ENCODE results near the gene AIF1. TPM values are rescaled to one million over a fixed set of nuclear protein-coding genes. Genes with fewer than 3 reads are reported as not detected.

The AIF1 gene
- total and polyA plus RNA-seq, 9 donors, result 4.5 to 82.4 (median 13.3) TPM

- Histone ChIP-seq H3K36me3 (no peaks in the 10 kb centered on the region), H3K4me3 (no peak overlapping the region), H3K27ac (no peak overlapping the region), H3K27me3 (no peaks in the 10 kb centered on the region), H3K4me1 (ENCODE audit: insufficient read depth) (no peaks in the 10 kb centered on the region), H3K9me3 (no peaks in the 10 kb centered on the region)
- no peak for DNase-seq
- intact Hi-C loops (cut with DNase I), result no loop called here
- 83 to 92% (median 85%) methylated on average over 7 of the region's 7 CpGs for WGBS, 3 donors
- TF ChIP-seq EP300 (IDR thresholded peaks at IDR 0.05) (no peak), CTCF (IDR thresholded peaks at IDR 0.05) (no peak), POLR2A (IDR thresholded peaks at IDR 0.05) (no peak)
Measured at GRCh38 chr6:31592396-31592771, 22.6 kb upstream of the AIF1 start.

GRCh38 chr6:31597006-31597405 is 18.0 kb upstream of the AIF1 start:
- no peak for DNase-seq
- 25 to 43% (median 28%) methylated on average over 2 of the region's 2 CpGs for WGBS, 3 donors
- no peaks in the 10 kb centered on the region for H3K4me1 ChIP-seq (ENCODE audit: insufficient read depth)
- H3K27ac ChIP-seq, result no peak overlapping the region
- H3K36me3 ChIP-seq, result no peaks in the 10 kb centered on the region
- intact Hi-C loops (cut with DNase I), result loop anchor here in 1 of 4 donors (5.0 kb wide), 1 partner anchor 50 kb away; the partner anchor contains the start of genes ATP6V1G2 and NFKBIL1
- H3K27me3 ChIP-seq, result no peaks in the 10 kb centered on the region
- H3K9me3 ChIP-seq, result no peaks in the 10 kb centered on the region
- TF ChIP-seq CTCF (IDR thresholded peaks at IDR 0.05) (no peak), EP300 (IDR thresholded peaks at IDR 0.05) (no peak), POLR2A (IDR thresholded peaks at IDR 0.05) (no peak)
- no peak overlapping the region for H3K4me3 ChIP-seq

GRCh38 chr6:31607317-31607716 is 7.7 kb upstream of the AIF1 start:
- no peaks in the 10 kb centered on the region for H3K9me3 ChIP-seq
- no peak overlapping the region for H3K4me3 ChIP-seq
- no peak overlapping the region for H3K27ac ChIP-seq
- H3K36me3 ChIP-seq, result no peaks in the 10 kb centered on the region
- intact Hi-C loops (cut with DNase I), result no loop called here
- 78 to 89% (median 84%) methylated on average over 1 of the region's 1 CpG for WGBS, 3 donors
- DNase-seq, result no peak
- H3K4me1 ChIP-seq (ENCODE audit: insufficient read depth), result no peaks in the 10 kb centered on the region
- TF ChIP-seq EP300 (IDR thresholded peaks at IDR 0.05), result no peak
- no peak for TF ChIP-seq CTCF (IDR thresholded peaks at IDR 0.05)
- no peaks in the 10 kb centered on the region for H3K27me3 ChIP-seq

GRCh38 chr6:31609519-31610406 is 5.3 kb upstream of the AIF1 start:
- WGBS, 3 donors, result 41 to 52% (median 46%) methylated on average over 8 of the region's 8 CpGs
- H3K27ac ChIP-seq, result no peak overlapping the region
- no peaks in the 10 kb centered on the region for H3K9me3 ChIP-seq
- no peaks in the 10 kb centered on the region for H3K27me3 ChIP-seq
- intact Hi-C loops (cut with DNase I), result loop anchor here in 1 of 4 donors (10.0 kb wide), 1 partner anchor 65 kb away; the partner anchor contains the start of genes ATP6V1G2, DDX39B and NFKBIL1
- no peak for DNase-seq
- H3K4me1 ChIP-seq (ENCODE audit: insufficient read depth), result no peaks in the 10 kb centered on the region
- H3K4me3 ChIP-seq, result no peak overlapping the region
- no peaks in the 10 kb centered on the region for H3K36me3 ChIP-seq
- TF ChIP-seq CTCF (IDR thresholded peaks at IDR 0.05) (no peak), EP300 (IDR thresholded peaks at IDR 0.05) (no peak), POLR2A (IDR thresholded peaks at IDR 0.05) (no peak)
